Lung (tissue), 12 donors: ENCODE data around the gene IGLL5. TPM values are rescaled to one million over a fixed set of nuclear protein-coding genes. Genes with fewer than 3 reads are reported as not detected.

ENCODE experiments used
- ATAC-seq: fragments of 200-7000 bp; cut with Tn5 transposase; one replicate; pipeline ENCODE4 v1.9.1; 2020; ENCODE audit warnings: moderate number of reproducible peaks; ENCODE audit not compliant: insufficient read depth, low FRiP score
- DNase-seq, 3 donors: peaks; one replicate each; pipeline ENCODE4 v3.0.0-alpha.2; 2013 to 2017
- H3K27ac ChIP-seq, 2 donors: one replicate each; pipeline ENCODE4 v1.5.1; 2013; ENCODE audit warnings: mild to moderate bottlenecking in 2 of 2, moderate library complexity in 2 of 2, control low read depth in 1 of 2, inconsistent platforms in 1 of 2, low read depth in 1 of 2, low read length in 1 of 2
- H3K27me3 ChIP-seq, 3 donors: one replicate each; pipeline ENCODE4 v1.5.1; 2013; ENCODE audit warnings: low read length in 2 of 3; ENCODE audit not compliant: control insufficient read depth in 3 of 3, insufficient read depth in 3 of 3
- H3K36me3 ChIP-seq, 4 donors: one replicate each; pipeline ENCODE4 v1.5.1; 2013; ENCODE audit warnings: low read length in 4 of 4, mild to moderate bottlenecking in 1 of 4, moderate library complexity in 1 of 4; ENCODE audit not compliant: control insufficient read depth in 4 of 4, insufficient read depth in 4 of 4
- H3K4me1 ChIP-seq, 5 donors: one replicate each; pipeline ENCODE4 v1.5.1; 2013; ENCODE audit warnings: low read length in 5 of 5, mild to moderate bottlenecking in 2 of 5, moderate library complexity in 1 of 5; ENCODE audit not compliant: control insufficient read depth in 5 of 5, insufficient read depth in 5 of 5
- H3K4me3 ChIP-seq: one replicate; pipeline ENCODE4 v1.5.1; 2013; ENCODE audit warnings: mild to moderate bottlenecking, control low read depth, moderate library complexity
- H3K9ac ChIP-seq, 2 donors: one replicate each; pipeline ENCODE4 v1.5.1; 2013; ENCODE audit warnings: low read length in 2 of 2, control low read depth in 1 of 2; ENCODE audit not compliant: insufficient read depth in 1 of 2
- H3K9me3 ChIP-seq, 4 donors: one replicate each; pipeline ENCODE4 v1.5.1; 2013; ENCODE audit warnings: low read length in 3 of 4, mild to moderate bottlenecking in 1 of 4, moderate library complexity in 1 of 4; ENCODE audit not compliant: control insufficient read depth in 4 of 4, insufficient read depth in 3 of 4
- CTCF ChIP-seq: IDR thresholded peaks from 2 replicates; pipeline ENCODE4 v1.5.1; 2012; ENCODE audit warnings: mild to moderate bottlenecking; ENCODE audit errors: control extremely low read depth, extremely low read depth
- WGBS, 2 donors: extraction: QIAGEN DNeasy Blood & Tissue Kit; methylation state at CpG; one replicate each; pipeline ENCODE4 v1.1.7; 2013; 5-methylcytosine and 5-hydroxymethylcytosine counted together
- polyA plus RNA-seq, 2 donors: library from polyadenylated mRNA; stranded (reverse); fragments of 200-250 nt; gene quantifications; one replicate each; pipeline ENCODE4 v1.2.1, GENCODE V29; 2013
- total RNA-seq, 2 donors: library from RNA; depleted of rRNA in 1 of 2; stranded (reverse); fragments of >200 nt in 1 of 2; gene quantifications; one replicate each; pipeline ENCODE4 v1.2.1, GENCODE V29; 2014 to 2021
- donor health status: control.
- donor health status: control.
- donor health status: Bipolar disorder and iron deficiency.
- donor health status: healthy.
- donor health status: DM: yes; HTN: yes; CAD: no.

Gene IGLL5
- total and polyA plus RNA-seq, 4 donors, result 5.4 to 21.5 (median 11.3) TPM

DNA sequence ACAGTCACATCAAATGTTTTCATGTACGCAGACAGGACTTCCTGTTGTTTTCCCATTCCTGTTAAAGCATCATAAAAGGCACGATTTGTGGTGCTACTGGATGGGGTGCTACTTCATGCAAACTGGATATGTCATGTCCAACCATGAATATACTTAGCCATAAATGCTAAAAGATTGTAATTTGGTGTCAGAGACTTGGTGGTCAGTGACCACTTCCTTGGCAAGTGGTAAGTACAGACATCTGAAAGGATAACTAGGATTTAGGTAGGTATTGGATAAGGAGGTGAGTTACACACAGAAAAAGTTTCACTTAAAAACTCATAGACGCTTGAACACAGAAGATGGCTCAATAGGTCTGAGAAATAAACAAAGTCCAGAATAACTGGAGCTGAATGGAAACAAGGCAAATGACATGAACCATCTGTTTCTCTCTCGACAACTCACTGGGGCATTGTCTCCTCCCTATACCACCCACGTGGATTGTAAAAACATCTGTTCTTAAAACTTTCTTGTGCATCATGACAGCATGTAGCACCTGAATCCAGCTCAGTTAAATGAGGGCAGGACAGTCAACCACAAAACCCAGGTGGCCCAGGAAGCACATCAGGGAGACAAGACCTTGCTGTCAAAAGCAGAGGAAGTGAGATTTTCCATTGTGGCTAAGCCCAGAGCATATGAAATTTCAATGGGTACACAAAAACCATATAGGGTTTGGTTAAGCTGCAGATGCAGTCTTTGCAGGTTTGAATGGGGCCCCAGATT, 22.1 kb upstream of the IGLL5 start:
- Histone ChIP-seq H3K4me1 (peaks cover 0 to 12% (median 0%) of the 10 kb centered on the region in 5 donors), H3K36me3 (no peaks in the 10 kb centered on the region), H3K9ac (no peak overlapping the region), H3K27me3 (peaks cover 0 to 15% (median 0%) of the 10 kb centered on the region in 3 donors), H3K4me3 (no peak overlapping the region), H3K27ac (no peak overlapping the region), H3K9me3 (no peaks in the 10 kb centered on the region)
- 51 to 67% methylated on average over 5 of the region's 5 CpGs for WGBS, 2 donors
- no peak for TF ChIP-seq CTCF
- no peak for ATAC-seq
- peak in 2 of 3 donors; percentile 74 to 85 for DNase-seq

DNA sequence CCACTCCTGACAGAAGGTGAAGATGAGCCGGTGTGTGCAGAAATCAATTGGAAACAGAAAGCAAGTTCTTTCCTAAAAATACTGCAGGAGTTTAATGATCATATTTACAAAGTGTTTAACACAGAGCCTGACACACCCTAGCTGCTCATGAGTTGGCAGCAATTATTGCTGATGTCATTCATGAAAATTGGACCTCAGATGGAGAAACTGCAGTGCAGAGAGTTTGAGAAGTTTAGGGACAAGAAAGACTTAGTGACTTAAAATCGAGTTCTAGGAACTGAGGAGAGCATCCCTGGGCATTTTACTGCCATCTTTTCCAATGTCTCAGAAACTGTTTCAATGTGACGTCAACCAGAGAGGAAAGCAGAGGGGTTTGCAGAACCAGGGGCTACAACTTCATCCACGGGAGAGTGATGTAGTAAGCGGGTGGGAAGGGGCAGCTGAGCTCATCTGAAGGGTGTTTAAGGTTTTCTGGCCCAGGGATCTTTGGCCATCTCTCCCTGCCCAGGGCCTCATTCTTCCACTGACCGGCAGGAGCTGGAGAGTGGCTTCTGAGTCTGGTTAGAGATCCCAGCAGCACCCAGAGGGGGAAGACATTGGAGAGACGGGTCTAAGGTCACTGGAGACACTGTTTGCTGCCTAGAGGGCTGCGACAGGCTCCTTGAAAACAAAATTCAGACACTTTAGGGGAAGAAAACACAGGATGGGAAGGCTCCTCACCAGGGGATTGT, 21.1 kb upstream of the IGLL5 start:
- H3K9me3 ChIP-seq, result no peaks in the 10 kb centered on the region
- H3K27me3 ChIP-seq, result peaks cover 0 to 14% (median 0%) of the 10 kb centered on the region in 3 donors
- WGBS, 2 donors, result 62 to 75% methylated on average over 8 of the region's 8 CpGs
- no peaks in the 10 kb centered on the region for H3K36me3 ChIP-seq
- H3K4me1 ChIP-seq, result peaks cover 0 to 12% (median 0%) of the 10 kb centered on the region in 5 donors
- no peak overlapping the region for H3K4me3 ChIP-seq
- ATAC-seq, result no peak
- no peak overlapping the region for H3K27ac ChIP-seq
- no peak overlapping the region for H3K9ac ChIP-seq
- peak in 2 of 3 donors; percentile 23 to 47 for DNase-seq
- TF ChIP-seq CTCF, result no peak

GRCh38 chr22:22867996-22868715, 19.5 kb upstream of the IGLL5 start:
- peaks cover 0 to 14% (median 0%) of the 10 kb centered on the region in 3 donors for H3K27me3 ChIP-seq
- no peak overlapping the region for H3K4me3 ChIP-seq
- no peak overlapping the region for H3K9ac ChIP-seq
- H3K36me3 ChIP-seq, result no peaks in the 10 kb centered on the region
- peaks cover 0 to 6% (median 0%) of the 10 kb centered on the region in 4 donors for H3K9me3 ChIP-seq
- DNase-seq (no peak), ATAC-seq (no peak)
- TF ChIP-seq CTCF, result no peak
- H3K4me1 ChIP-seq, result peaks cover 0 to 12% (median 0%) of the 10 kb centered on the region in 5 donors
- no peak overlapping the region for H3K27ac ChIP-seq
- WGBS, 2 donors, result 78 to 92% methylated on average over 6 of the region's 6 CpGs
